NCI-H2196 (cell line): Measurements from ENCODE around the gene EIF4B.
A peak's percentile ranks its signal among the peaks of the same experiment; 100 is the strongest.
"Not testable (repeated sequence)": the region's sequence is repeated elsewhere in the genome, so short reads cannot be mapped to it uniquely, and the experiment has no call there.

Source experiments
- DNase-seq: peaks from one replicate; lab custom pipeline; 2025; ENCODE audit not compliant: unreplicated experiment; lab: John Stamatoyannopoulos, UW

EIF4B gene

GRCh38 chr12:53005986-53006809 lies at the start of gene EIF4B:
Gene EIF4B (plus strand): TSS chr12:53006456. CDS start chr12:53006484, 28 bp downstream.
- DNase-seq, result peak; percentile 100

GRCh38 chr12:52956987-52957386 lies 49.3 kb upstream of the EIF4B start:
- peak; percentile 76 for DNase-seq

GRCh38 chr12:52964556-52965336 lies 41.5 kb upstream of the EIF4B start:
- DNase-seq, result no peak

GRCh38 chr12:52965337-52965731 lies 40.9 kb upstream of the EIF4B start:
- no peak for DNase-seq

GRCh38 chr12:52969166-52969795 lies 37.0 kb upstream of the EIF4B start:
- DNase-seq, result no peak

- DNase-seq, result peak; percentile 62
Measured at GRCh38 chr12:52969828-52970569, 36.3 kb upstream of the EIF4B start.

GRCh38 chr12:52971679-52972329 lies 34.5 kb upstream of the EIF4B start:
- DNase-seq, result no peak

GRCh38 chr12:52975204-52975603 lies 31.1 kb upstream of the EIF4B start:
- peak; percentile 29 for DNase-seq

GRCh38 chr12:52975820-52976573 lies 30.3 kb upstream of the EIF4B start:
- DNase-seq, result no peak

GRCh38 chr12:52976574-52977071 lies 29.6 kb upstream of the EIF4B start:
- no peak for DNase-seq

GRCh38 chr12:52977170-52977569 lies 29.1 kb upstream of the EIF4B start:
- DNase-seq, result no peak

- no peak for DNase-seq
Measured at GRCh38 chr12:52980096-52980649, 26.1 kb upstream of the EIF4B start.

- DNase-seq, result peak; percentile 94
Measured at GRCh38 chr12:52980650-52981423, 25.4 kb upstream of the EIF4B start.

- DNase-seq, result no peak
Measured at GRCh38 chr12:52984136-52984535, 22.1 kb upstream of the EIF4B start.

- no peak for DNase-seq
Measured at GRCh38 chr12:52988898-52989297, 17.4 kb upstream of the EIF4B start.

GRCh38 chr12:52990206-52990605 lies 16.1 kb upstream of the EIF4B start:
- DNase-seq, result no peak

GRCh38 chr12:52992240-52992639 lies 14.0 kb upstream of the EIF4B start:
- not testable (repeated sequence) for DNase-seq
